A673 (cell line): ENCODE results near the gene MARCHF2. TPM values are rescaled to one million over a fixed set of nuclear protein-coding genes. Genes with fewer than 3 reads are reported as not detected.

Experiments used
- BruUV-seq: library from RNA; stranded (reverse); fragments of 400-500 nt; replicated peaks from 2 replicates; lab custom pipeline; 2021; lab: Mats Ljungman, UMichigan
- CTCF ChIA-PET: fragments of 300-600 bp; sonication (Branson Sonifier 250); formaldehyde crosslinking; loops from one replicate; lab custom pipeline; 2022; ENCODE audit warnings: antibody characterized with exemption; lab: Charles Lee
- POLR2A ChIA-PET: fragments of 300-600 bp; sonication (Branson Sonifier 250); formaldehyde crosslinking; loops from one replicate; lab custom pipeline; 2022; ENCODE audit warnings: antibody characterized with exemption; ENCODE audit not compliant: low non-redundant PET; lab: Charles Lee
- DNase-seq: peaks from one replicate; pipeline ENCODE4 v3.0.0-alpha.2; 2015; ENCODE audit warnings: low spot score
- H3K27ac ChIP-seq: fragments of 200-600 bp; sonication (generic); 2 replicates; pipeline ENCODE4 v1.5.1; 2016; ENCODE audit warnings: mixed run types, low read depth, mild to moderate bottlenecking, mixed read lengths, antibody characterized with exemption, low read length; ENCODE audit not compliant: poor library complexity, severe bottlenecking
- H3K27me3 ChIP-seq: fragments of 200-600 bp; sonication (generic); replicated peaks from 2 replicates; pipeline ENCODE4 v1.6.1; 2017; ENCODE audit warnings: mixed run types, low read depth, mild to moderate bottlenecking, mixed read lengths, antibody characterized with exemption, low read length; ENCODE audit not compliant: insufficient read depth, poor library complexity
- H3K36me3 ChIP-seq: fragments of 200-600 bp; sonication (generic); 2 replicates; pipeline ENCODE4 v1.6.1; 2016; ENCODE audit warnings: mixed run types, mild to moderate bottlenecking, mixed read lengths, antibody characterized with exemption, low read length; ENCODE audit not compliant: insufficient read depth, poor library complexity, severe bottlenecking
- H3K4me1 ChIP-seq: fragments of 200-600 bp; sonication (generic); 2 replicates; pipeline ENCODE4 v1.6.1; 2017; ENCODE audit warnings: mixed run types, mild to moderate bottlenecking, mixed read lengths, antibody characterized with exemption, low read length; ENCODE audit not compliant: insufficient read depth, poor library complexity, severe bottlenecking
- H3K4me3 ChIP-seq: fragments of 200-600 bp; sonication (generic); 2 replicates; pipeline ENCODE4 v1.5.1; 2016; ENCODE audit warnings: low read depth, mixed run types, mild to moderate bottlenecking, mixed read lengths, low read length; ENCODE audit not compliant: poor library complexity, severe bottlenecking
- H3K9me3 ChIP-seq: fragments of 200-600 bp; sonication (generic); 2 replicates; pipeline ENCODE4 v1.6.1; 2016; ENCODE audit warnings: mixed run types, low read depth, mild to moderate bottlenecking, mixed read lengths, antibody characterized with exemption, low read length; ENCODE audit not compliant: poor library complexity, severe bottlenecking
- EZH2 ChIP-seq: fragments of 200-600 bp; sonication (generic); IDR thresholded peaks from 2 replicates; pipeline ENCODE4 v1.6.1; 2017; ENCODE audit warnings: borderline replicate concordance, low read depth, mild to moderate bottlenecking, mixed read lengths, antibody characterized with exemption, low read length; ENCODE audit not compliant: poor library complexity, severe bottlenecking
- intact Hi-C: fragments of 100-400 bp; cut with micrococcal nuclease; formaldehyde crosslinking; loops from one replicate; pipeline ENCODE4 v1.10.0; 2022; ENCODE audit not compliant: unreplicated experiment
- total RNA-seq: library from RNA; stranded (reverse); gene quantifications from 2 replicates; pipeline ENCODE4 v1.2.3, GENCODE V29; 2021
- TF ChIP-seq, protein P1 (sequence below): fragments of 300-800, 200-600 bp; sonication (generic); conservative IDR thresholded peaks from 2 replicates; pipeline ENCODE4 v1.5.1; 2017; ENCODE audit warnings: low read depth, mild to moderate bottlenecking, antibody characterized with exemption, low read length, moderate library complexity, mixed read lengths

Gene MARCHF2
- total RNA-seq, 1 experiment from 2014 or later: 8.8 TPM

GRCh38 chr19:8462571-8462970, 49.5 kb downstream of the MARCHF2 start:
- Histone ChIP-seq H3K4me3 (no peak overlapping the region), H3K27ac (no peak overlapping the region), H3K27me3 (no peaks in the 10 kb centered on the region), H3K36me3 (peaks cover 83% of the 10 kb centered on the region), H3K4me1 (peaks cover 26% of the 10 kb centered on the region), H3K9me3 (no peaks in the 10 kb centered on the region)
- DNase-seq: no peak
- TF ChIP-seq, protein P1, sequence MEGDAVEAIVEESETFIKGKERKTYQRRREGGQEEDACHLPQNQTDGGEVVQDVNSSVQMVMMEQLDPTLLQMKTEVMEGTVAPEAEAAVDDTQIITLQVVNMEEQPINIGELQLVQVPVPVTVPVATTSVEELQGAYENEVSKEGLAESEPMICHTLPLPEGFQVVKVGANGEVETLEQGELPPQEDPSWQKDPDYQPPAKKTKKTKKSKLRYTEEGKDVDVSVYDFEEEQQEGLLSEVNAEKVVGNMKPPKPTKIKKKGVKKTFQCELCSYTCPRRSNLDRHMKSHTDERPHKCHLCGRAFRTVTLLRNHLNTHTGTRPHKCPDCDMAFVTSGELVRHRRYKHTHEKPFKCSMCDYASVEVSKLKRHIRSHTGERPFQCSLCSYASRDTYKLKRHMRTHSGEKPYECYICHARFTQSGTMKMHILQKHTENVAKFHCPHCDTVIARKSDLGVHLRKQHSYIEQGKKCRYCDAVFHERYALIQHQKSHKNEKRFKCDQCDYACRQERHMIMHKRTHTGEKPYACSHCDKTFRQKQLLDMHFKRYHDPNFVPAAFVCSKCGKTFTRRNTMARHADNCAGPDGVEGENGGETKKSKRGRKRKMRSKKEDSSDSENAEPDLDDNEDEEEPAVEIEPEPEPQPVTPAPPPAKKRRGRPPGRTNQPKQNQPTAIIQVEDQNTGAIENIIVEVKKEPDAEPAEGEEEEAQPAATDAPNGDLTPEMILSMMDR: no peak
- TF ChIP-seq EZH2: no peak
- CTCF ChIA-PET: no interaction called here
- BruUV-seq: no TSS peak
- POLR2A ChIA-PET: no interaction called here
- intact Hi-C loops: no loop called here

DNA sequence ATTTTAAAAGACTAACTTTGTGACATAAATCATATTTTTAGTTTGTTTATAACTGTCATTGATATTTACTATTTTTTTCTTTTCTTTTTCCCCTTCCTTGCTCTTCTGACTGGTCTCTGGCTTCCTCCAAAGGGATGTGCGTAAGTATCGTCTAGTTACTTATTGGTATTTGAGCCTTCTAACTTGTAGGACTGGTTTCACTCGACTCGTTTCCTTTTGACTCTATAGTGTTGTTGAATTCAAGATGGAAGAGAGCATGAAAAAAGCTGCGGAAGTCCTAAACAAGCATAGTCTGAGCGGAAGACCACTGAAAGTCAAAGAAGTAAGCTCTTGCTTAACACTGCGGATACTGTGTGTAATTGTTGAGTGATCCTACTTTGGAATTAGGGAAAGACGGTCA, 50.3 kb downstream of the MARCHF2 start:
- TF ChIP-seq EZH2: no peak
- TF ChIP-seq, protein P1: no peak
- Histone ChIP-seq H3K4me1 (peaks cover 20% of the 10 kb centered on the region), H3K27ac (no peak overlapping the region), H3K27me3 (no peaks in the 10 kb centered on the region), H3K36me3 (peaks cover 83% of the 10 kb centered on the region), H3K4me3 (no peak overlapping the region), H3K9me3 (no peaks in the 10 kb centered on the region)
- ChIA-PET POLR2A (no interaction called here), CTCF (no interaction called here)
- no TSS peak for BruUV-seq
- intact Hi-C loops: no loop called here
- no peak for DNase-seq

DNA sequence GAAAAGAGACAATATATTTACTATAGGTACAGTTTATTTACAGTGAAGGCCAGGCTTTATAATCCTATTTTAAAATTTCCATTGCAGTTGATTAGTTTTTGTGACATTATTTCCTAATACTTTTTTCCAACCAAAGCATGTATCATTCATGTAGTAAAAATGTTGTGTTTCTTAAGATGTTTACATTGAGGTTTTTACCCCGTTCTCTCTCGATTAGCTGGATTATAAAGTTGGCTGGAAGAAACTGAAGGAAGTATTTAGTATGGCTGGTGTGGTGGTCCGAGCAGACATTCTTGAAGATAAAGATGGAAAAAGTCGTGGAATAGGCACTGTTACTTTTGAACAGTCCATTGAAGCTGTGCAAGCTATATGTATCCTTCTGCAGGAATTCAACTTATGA, 52.9 kb downstream of the MARCHF2 start:
- Histone ChIP-seq H3K4me1 (peaks cover 5% of the 10 kb centered on the region), H3K27ac (no peak overlapping the region), H3K4me3 (no peak overlapping the region), H3K27me3 (no peaks in the 10 kb centered on the region), H3K36me3 (peaks cover 94% of the 10 kb centered on the region), H3K9me3 (no peaks in the 10 kb centered on the region)
- ChIA-PET CTCF (no interaction called here), POLR2A (no interaction called here)
- no peak for DNase-seq
- BruUV-seq: no TSS peak
- TF ChIP-seq, protein P1: no peak
- no peak for TF ChIP-seq EZH2
- intact Hi-C loops: no loop called here
